Embryonic facial prominence (tissue), 1 donor: Measurements from ENCODE around the gene CRX.
"Not testable (repeated sequence)": the region's sequence is repeated elsewhere in the genome, so short reads cannot be mapped to it uniquely, and the experiment has no call there.

Experiments used
- DNase-seq: peaks from one replicate; pipeline ENCODE4 v3.0.0-alpha.2; 2016; ENCODE audit errors: extremely low spot score

The CRX gene

DNA sequence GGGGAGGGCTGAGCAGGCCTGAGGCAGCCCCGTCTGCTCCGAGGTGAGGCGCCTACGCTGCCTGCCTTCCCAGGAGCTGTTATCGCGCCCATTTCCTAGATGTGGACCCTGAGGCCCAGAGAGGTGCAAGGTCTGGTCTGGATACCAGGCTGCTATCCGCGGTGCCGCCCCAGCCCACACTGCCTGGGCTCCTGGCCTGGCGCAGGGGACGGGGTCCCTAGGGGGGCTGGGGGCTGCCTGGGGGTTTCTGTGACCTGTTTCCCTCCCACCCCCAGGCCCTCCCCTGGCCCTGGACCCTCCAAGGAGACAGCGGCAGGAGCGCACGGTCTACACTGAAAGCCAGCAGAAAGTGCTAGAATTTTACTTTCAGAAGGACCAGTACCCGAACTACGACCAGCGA lies 38.1 kb downstream of the CRX start:
- not testable (repeated sequence) for DNase-seq

DNA sequence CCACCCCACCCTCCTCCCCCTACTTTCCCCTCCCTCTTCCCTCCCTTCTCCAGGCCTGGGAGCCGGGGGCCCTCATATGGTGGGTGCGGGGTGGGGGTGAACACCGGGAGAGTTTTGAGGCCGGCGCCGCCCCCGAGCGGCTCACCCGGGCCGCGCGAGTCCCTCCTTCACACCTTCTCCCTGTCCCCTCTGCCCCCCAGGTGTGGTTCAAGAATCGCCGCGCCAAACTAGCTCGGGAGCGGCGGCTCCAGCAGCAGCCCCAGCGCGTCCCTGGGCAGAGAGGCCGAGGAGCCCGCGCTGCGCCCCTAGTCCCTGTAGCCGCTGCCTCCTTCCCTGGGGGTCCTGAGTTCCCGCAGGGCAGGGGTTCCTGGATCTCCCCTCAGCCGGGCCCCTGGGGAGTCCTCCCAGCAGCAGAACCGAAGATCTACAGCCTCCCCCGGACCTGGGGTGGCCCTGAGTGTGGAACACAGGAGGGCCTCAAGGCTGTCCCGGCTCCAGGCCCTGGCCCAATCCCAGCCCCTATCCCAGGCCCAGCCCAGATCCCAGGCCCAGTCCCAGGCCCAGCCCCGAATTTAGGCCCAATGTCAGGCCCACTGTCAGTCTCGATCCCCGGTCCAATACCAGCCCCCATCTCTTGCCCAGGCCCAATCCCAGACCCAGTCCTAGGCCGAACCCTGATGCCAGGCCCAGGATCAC lies 39.0 kb downstream of the CRX start:
- no peak for DNase-seq

DNA sequence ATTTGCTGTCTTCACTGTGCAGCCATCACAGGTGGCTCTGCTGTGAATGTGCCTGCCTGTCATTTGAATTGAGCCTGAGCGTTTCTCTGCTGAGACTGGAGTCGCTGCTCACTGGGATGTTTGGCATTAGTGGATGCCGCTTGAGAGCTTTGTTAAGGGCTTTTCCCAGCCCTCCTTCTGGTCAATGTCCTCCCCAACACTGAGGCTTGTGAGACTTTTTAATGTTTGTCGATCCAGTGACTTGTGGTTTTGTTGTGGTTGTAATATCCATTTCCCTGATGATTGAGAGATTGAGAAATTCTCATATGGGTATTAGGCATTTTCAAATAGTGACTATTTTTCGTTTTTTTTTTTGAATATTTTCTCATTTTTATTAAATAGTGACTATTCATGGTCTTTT lies 39.9 kb downstream of the CRX start:
- no peak for DNase-seq

DNA sequence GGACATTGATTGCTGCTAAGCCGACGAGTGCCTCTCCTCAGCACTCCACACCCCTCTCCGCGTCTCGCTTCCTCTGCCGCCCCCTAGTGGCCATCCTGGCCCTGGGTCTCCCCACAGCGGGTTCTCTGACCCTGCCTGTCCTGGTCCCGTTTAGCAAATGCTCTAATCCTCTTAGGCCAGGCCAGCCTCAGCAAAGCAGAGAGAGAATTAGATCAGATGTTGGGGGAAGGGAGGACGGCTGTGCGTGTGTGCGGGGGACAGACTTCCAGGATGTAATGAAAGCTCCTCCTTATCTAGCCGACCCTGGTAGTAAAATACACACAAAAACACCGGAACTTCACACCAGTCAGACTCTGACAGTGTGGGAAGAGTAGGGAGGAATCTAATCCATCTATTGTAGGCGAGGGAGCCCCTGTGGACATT lies 41.8 kb downstream of the CRX start:
- DNase-seq, result peak; percentile 8

DNA sequence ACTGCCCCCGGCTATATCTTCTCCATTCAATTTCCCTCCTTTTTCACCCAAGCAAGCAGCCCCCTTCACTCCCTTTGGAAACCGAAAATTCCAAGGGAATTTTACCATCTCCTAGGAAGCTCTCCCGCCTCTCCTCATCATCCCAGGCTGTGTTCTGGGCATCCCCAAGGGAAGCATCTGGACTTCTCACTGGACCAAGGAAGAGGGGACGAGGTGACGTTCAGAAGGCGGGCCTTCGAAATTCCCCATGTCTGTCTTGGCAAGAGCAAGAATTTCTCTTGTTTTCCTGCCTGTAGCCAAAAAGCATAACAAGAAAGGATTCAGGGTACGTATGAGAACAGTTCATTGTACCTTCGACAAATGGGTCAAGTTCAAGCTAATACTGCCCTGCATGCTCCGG lies 43.4 kb downstream of the CRX start:
- DNase-seq, result no peak

DNA sequence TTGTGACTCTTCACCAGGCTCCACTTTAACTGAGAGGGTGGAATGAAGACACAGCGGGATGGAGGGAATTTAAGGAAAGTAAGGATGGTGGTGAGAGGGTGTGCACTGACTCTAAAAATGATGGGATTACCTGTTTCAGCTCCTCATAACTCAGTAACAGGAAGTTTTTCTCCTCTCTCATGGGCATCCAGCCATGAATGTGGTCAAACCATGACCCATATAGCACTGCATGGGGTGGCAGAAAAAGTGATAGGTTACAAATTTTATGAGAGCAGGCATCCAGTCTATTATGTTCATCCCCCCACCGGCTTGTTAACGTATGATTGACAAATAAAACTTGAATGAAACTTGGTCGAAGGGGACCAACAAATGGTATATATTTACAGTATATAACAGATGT lies 57.2 kb downstream of the CRX start:
- no peak for DNase-seq

DNA sequence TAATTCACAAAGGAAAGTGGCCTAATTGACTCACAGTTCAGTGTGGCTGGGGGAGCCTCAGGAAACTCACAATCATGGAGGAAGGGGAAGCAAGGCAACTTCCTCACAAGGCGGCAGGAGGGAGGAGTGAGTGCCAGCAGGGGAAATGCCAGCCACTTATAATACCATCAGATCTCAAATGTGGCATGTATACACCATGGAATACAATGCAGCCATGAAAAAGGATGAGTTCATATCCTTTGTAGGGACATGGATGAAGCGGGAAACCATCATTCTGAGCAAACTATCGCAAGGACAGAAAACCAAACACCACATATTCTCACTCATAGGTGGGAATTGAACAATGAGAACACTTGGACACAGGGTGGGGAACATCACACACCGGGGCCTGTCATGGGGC lies 57.6 kb downstream of the CRX start:
- not testable (repeated sequence) for DNase-seq

DNA sequence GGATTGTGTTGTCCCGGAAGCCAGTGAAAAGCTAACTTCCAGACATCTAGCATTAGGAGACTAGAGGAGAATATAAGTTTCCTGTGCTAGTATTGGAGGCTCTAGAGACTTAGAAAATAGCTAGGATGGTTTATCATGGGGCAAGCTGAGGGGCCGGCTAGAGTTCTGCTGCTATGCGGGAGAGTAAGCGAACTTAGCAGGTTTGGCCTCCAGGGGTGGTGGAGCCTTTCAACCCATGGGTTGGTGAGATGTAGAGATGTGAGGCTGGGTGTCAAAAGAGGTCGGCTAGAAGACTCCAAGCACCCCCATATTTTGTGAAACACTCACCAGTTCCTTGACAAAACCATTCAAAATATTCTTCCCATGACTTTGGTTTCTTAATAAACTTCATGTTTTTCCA lies 60.0 kb downstream of the CRX start:
- no peak for DNase-seq

DNA sequence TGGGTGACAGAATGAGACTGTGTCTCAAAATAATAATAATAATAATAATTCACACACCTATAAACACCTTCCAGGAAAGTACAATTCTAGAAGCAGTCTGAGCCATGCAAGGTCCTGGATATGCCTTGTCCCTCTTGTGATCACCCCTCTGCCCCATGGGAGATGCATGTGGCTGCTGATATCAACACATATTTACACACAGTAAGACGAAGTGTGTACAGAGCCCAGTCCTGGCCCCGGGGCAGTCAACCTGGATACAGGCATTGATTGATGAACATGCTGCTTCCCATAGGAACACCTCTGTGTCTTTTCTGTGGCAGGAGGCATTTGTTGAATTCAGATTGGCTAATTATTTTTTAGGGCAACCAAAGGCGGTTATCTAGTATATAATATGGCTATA lies 61.2 kb downstream of the CRX start:
- no peak for DNase-seq

DNA sequence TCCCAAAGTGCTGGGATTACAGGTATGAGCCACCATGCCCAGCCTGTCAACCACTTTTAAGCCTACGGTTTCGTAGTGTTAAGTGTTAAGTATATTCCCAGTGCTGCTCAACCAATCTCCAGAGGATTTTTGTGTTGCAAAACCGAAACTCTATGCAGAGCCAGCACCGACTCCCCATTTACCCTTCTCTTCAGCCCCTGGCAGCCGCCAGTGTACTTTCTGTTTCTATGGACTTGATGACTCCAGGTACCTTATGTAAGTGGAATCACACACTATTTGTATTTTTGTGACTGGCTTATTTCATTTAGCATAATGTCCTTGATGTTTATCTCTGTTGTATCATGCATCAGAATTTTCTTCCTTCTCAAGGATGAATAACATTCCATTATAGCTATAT lies 63.3 kb downstream of the CRX start:
- DNase-seq, result no peak

DNA sequence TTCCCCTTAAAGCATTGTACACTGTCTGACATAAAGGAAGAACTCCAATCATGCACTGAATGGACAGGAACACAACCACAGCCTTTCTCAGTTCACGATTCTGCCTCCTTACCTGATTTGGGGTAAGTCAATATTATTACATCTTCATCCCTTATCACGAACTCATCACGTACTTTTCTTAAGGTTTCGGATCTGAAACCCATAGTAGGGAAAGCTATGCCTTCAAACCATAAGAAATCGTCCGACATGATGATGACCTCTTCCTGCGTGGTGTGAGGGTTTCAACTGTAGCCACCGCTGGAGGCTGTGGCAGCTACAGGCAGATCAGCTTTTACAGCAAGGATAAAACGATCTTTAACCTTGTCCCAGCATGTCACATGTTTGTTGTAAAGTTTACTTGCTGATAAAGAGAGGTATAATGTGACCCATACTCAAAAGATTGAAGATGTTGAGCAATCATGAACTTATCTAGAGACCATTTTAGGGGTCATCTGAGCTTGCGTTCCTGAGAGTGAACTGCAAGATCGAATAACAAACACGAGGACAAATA lies 64.3 kb downstream of the CRX start, which contains the start of gene SULT2A1:
Gene SULT2A1, minus strand, starts transcription at position 306 of the 550 bp plus-strand sequence. Its CDS starts 58 bp downstream, at position 248.
- DNase-seq, result no peak

DNA sequence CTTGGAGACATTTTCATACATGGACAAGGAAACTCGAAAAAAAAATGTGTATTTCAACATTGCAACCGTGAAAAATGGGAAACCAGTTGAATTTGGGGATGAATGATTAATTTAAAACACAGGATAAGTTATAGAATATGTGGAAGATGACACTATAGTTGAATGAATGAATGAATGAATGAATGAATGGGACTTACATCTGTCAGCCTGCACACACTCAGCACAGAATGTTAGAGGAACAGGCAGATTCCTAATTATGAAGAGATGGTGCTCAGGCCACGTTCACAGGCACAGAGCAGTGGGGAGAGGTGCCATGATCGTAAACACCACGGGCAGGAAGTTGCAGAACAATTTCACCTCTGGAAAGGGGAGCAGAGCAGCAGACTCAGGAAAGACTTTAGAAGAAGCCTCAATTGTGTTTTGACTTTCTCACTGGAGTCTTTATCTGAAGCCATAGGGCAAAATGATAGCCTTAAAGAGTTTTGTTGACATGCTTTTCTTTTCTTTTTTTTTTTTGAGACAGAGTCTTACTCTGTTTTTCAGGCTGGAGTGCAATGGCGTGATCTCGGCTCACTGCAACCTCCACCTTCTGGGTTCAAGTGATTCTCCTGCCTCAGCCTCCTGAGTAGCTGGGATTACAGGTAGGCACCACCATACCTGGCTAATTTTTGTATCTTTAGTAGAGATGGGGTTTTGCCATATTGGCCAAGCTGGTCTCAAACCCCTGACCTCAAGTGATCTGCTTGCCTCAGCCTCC lies 69.3 kb downstream of the CRX start:
- DNase-seq, result no peak

DNA sequence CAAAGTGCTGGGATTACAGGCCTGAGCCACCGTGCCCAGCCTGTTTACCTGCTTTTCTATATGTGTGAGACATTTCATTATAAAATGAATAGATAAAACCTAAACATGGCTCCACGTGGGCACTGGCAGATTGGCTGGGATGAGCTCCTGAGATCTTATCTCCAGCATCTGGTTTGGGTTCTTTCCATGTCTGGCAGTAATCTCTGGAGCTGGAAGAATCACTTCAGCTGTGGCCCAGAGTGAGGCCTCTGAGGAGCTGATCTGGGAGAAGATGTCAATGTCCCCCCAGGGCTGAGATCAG lies 69.8 kb downstream of the CRX start:
- no peak for DNase-seq

DNA sequence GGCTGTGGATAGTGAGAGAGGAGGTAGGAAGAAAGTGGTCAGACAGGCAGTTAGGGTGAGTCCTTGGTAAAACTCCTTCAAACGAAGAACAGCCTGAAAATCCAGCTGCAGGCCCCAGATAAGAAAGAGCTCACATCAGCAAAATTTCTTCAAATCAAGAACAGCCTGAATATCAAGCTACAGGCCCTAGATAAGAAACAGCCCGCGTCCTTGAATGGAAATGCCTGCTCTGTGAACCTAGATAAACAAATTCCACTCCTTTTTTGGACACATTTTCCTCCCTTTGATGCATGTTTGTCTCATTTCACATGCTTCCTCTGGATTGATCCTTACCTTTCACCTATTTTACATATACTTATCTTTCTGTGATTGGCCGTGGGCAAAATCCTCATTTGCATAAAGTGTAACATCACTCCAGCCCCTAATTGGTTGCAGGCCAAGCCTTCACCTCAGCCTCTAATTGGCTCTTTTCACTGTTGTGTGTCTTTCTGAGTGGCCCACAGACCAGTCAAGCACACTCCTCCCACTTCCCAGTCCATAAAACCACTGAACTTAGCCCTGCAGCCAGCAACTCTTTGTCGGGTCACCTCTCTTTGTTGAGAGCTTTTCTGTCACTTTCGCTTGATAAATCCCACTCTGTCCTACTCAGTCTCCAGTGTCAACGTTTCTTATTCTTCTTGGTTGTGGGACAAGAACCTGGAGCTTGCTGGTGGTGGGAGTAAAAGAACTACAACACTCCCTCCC lies 70.4 kb downstream of the CRX start:
- DNase-seq, result peak; percentile 7
